Suprapubic skin (tissue), 4 donors: ENCODE data around the gene SGTA.

Experiments used
- POLR2A ChIP-seq, 2 donors: fragments of 450-650 bp; IDR thresholded peaks; one replicate each; pipeline ENCODE4 v1.6.1; 2017; ENCODE audit warnings: antibody characterized with exemption in 2 of 2, mild to moderate bottlenecking in 2 of 2, moderate library complexity in 2 of 2
- POLR2AphosphoS5 ChIP-seq, 3 donors: sonication (generic); formaldehyde crosslinking; IDR thresholded peaks; one replicate each; pipeline ENCODE4 v1.6.1; 2017; ENCODE audit warnings: antibody characterized with exemption in 3 of 3
- TF ChIP-seq, protein P1 (sequence below), 2 donors: fragments of 200-600 bp in 1 of 2; fragments of 450-650 bp in 1 of 2; sonication (generic) in 1 of 2; IDR thresholded peaks; one replicate each; pipeline ENCODE4 v1.5.1; 2016 to 2019; ENCODE audit warnings: antibody characterized with exemption in 2 of 2, mild to moderate bottlenecking in 1 of 2, moderate library complexity in 1 of 2

DNA sequence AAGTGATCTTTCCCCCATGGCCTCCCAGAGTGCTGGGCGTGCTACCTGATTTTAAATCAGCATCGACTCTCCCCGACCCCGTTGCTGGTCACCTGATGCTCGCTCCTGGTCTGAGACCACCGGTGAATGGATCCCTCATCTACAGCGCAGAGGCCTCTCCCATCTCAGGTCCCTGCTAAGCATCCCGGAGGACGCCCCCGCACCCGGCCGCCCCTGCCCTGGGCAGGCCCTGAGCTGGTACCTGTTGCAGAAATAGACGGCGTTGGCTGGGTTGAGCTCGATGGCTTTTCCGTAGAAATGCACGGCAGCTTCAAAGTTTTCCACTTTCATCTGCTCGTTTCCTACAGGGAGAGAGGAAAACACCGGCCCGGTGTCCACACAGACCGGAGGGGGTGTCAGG is 18.1 kb downstream of the SGTA start:
- TF ChIP-seq, protein P1, sequence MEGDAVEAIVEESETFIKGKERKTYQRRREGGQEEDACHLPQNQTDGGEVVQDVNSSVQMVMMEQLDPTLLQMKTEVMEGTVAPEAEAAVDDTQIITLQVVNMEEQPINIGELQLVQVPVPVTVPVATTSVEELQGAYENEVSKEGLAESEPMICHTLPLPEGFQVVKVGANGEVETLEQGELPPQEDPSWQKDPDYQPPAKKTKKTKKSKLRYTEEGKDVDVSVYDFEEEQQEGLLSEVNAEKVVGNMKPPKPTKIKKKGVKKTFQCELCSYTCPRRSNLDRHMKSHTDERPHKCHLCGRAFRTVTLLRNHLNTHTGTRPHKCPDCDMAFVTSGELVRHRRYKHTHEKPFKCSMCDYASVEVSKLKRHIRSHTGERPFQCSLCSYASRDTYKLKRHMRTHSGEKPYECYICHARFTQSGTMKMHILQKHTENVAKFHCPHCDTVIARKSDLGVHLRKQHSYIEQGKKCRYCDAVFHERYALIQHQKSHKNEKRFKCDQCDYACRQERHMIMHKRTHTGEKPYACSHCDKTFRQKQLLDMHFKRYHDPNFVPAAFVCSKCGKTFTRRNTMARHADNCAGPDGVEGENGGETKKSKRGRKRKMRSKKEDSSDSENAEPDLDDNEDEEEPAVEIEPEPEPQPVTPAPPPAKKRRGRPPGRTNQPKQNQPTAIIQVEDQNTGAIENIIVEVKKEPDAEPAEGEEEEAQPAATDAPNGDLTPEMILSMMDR (IDR thresholded peaks at IDR 0.05): no peak
- TF ChIP-seq POLR2A (IDR thresholded peaks at IDR 0.05): no peak
- TF ChIP-seq POLR2AphosphoS5 (IDR thresholded peaks at IDR 0.05): no peak
